NCI-H524 treated with DMSO at 0.1 percent for 48 hours (cell line): ENCODE data around the gene KSR2.
"Not testable (repeated sequence)": the region's sequence is repeated elsewhere in the genome, so short reads cannot be mapped to it uniquely, and the experiment has no call there.

ENCODE experiments used
- DNase-seq: peaks from one replicate; lab custom pipeline; 2025; lab: John Stamatoyannopoulos, UW

The KSR2 gene

GRCh38 chr12:117749431-117749830 is 219.4 kb downstream of the KSR2 start:
- DNase-seq, result no peak

DNA sequence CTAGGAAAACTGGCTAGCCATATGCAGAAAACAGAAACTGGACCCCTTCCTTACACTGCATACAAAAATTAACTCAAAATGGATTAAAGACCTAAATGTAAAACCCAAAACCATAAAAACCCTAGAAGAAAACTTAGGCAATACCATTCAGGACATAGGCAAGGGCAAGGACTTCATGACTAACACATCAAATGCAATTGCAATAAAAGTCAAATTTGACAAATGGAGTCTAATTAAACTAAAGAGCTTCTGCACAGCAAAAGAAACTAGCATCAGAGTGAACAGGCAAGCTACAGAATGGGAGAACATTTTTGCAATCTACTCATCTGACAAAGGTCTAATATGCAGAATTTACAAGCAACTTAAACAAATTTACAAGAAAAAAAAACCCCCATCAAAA is 222.4 kb downstream of the KSR2 start:
- not testable (repeated sequence) for DNase-seq

DNA sequence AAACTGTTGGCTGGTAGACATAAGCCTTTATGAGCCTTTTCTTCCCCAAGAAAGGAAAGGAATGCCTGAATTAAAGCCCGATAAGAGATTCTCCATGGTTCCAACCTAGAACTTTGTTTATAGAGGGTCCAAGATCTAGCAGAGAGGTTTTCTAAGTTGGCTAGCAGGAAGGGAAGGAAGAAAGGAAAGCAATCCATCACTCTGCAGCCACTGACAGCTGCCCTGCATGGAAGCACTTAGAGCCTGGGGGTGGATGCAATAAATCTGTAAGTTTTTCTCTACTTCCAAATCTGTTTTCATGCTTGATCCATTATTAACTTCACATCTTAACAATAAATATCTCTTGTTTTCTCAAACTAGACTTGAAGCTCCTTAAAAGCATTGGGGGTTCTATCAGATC is 224.4 kb downstream of the KSR2 start:
- DNase-seq, result no peak

- no peak for DNase-seq
Observed at GRCh38 chr12:117743761-117744160, 225.0 kb downstream of the KSR2 start.

DNA sequence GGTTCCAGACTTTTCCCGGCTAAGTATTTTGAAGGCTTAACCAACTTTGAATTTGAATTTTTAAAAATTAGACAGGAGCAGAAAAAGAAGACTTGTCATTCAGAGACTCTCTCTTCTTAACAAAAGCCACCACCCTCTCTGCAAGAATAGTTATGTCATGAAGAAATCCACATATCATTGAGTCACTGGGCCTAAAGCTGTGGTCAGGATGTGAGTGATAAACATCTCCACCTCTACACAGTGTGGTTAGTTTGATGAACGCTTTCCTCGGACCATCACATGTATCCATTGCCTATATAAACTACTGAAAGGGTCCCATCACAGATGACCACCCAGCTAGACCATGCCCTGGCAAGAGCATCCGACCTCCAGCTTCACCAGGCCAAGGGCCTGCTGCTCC is 226.1 kb downstream of the KSR2 start:
- no peak for DNase-seq

DNA sequence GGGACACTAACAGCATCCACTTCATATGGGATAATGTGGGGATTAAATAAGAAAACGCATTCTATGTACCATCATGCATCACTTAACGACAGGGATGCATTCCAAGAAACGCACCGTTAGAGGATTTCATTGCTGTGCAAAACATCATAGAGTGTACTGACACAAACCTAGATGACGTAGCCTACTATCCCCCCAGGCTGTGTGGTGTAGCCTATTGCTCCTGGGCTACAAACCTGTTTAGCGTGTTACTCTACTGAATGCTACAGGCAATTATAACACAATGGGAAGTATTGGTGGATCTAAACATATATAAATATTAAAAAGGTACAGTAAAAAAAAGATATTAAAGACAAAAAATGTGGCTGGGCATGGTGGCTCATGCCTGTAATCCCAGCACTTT is 230.6 kb downstream of the KSR2 start:
- DNase-seq, result no peak

- peak; percentile 46 for DNase-seq
Observed at GRCh38 chr12:117733549-117733805, 235.3 kb downstream of the KSR2 start.

DNA sequence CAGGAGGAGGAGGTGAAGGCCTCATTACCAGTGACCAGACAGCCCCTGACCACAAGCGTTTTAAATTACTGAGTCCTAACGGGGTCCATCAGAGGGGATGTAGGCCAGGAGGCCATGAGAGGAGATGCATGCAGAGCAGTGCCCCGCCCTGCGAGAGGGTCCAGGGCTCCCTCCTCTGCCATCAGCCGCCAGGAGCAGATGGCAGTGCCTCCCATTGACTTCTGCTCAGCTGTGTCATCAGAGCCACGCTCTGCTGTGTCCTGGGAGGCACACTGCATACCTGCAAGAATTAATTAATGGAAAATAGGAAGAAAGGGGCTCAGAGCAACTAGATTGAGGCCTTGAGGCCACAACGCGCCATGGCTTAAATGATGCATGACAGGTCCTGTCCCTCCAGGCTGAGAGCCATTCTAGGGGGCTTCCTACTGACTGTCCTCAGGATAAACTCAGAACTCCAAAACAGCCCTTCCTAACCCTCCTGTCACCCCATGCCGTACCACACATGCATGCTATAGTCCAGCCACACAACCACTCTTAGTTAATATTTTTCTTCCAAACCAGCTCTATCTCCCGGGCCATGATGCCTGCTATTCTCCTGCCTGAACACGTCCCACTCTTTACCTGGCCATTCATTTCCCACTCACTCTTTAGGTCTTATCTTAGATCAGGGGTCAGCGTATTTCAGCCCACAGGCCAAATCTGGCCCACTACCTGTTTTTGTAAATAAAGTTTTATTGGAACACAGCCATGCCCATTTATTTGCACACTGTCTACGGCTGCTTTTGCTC is 235.8 kb downstream of the KSR2 start:
- peak; percentile 65 for DNase-seq

GRCh38 chr12:117731131-117731530 is 237.7 kb downstream of the KSR2 start:
- DNase-seq, result not testable (repeated sequence)

GRCh38 chr12:117727301-117727700 is 241.5 kb downstream of the KSR2 start:
- DNase-seq, result no peak

- no peak for DNase-seq
Observed at GRCh38 chr12:117724543-117724942, 244.2 kb downstream of the KSR2 start.

- no peak for DNase-seq
Observed at GRCh38 chr12:117718559-117718958, 250.2 kb downstream of the KSR2 start.

GRCh38 chr12:117718141-117718540 is 250.6 kb downstream of the KSR2 start:
- no peak for DNase-seq

DNA sequence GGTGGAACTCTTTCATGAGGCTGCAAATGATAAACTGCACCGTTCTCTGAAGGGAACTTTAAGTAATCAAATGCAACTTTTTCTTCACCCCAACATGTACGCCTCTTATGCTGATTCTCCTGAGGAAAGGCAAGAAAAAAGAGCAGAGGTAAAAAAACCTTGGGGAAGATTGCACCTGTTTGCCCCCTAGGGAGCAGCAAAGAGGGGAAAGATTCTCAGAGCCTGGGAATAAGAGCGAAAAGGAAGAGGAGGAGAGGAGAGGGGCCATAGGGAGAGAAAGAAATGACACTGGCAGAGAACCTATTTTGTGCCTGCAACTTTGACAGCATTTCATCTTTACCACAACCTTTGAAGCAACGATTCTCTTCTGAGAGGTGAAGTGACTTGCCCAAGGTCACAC is 254.6 kb downstream of the KSR2 start:
- no peak for DNase-seq

GRCh38 chr12:117710121-117710520 is 258.7 kb downstream of the KSR2 start:
- no peak for DNase-seq

DNA sequence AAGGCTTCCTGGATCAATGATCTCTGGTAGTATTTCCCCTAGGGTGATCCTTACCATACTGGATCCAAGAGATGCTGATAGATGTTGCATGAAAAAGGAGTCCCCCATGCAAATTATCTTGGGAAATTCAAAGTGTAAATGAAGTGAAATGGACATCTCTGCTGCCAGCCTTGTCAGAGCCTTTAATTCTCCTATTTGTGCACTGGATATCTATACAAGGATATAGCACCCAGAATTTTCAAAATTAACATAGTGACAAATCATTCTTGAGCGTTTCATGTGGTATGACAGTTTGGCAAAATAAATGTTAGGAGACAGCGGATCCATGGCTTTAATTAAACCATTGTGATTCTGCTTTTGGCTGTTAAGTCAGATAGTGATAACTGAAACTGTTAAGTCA is 260.9 kb downstream of the KSR2 start:
- no peak for DNase-seq

GRCh38 chr12:117703584-117703983 is 265.2 kb downstream of the KSR2 start:
- DNase-seq, result no peak

DNA sequence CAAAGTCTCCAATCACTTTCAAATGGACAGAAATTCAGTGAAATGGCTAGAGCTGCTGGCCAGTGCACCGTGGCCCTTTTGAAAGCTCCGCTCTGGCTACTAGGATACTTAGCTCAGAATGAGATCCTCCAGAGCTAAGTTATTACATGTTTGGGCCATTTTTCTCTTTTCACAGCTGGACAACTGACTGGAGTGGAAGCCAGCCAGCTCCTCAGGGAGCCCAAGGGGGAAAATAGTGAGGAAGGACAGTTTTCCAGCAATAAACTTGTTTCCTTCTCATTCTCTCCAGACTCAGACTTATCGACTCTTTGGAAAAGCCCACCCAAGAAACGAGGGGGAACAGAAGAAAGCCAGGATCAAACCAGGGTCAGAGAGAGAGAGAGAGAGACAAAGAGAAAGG is 266.0 kb downstream of the KSR2 start:
- DNase-seq, result no peak

- DNase-seq, result no peak
Observed at GRCh38 chr12:117699575-117699974, 269.2 kb downstream of the KSR2 start.

GRCh38 chr12:117699118-117699517 is 269.7 kb downstream of the KSR2 start:
- no peak for DNase-seq

- no peak for DNase-seq
Observed at GRCh38 chr12:117695956-117696355, 272.8 kb downstream of the KSR2 start.

- no peak for DNase-seq
Observed at GRCh38 chr12:117692512-117692911, 276.3 kb downstream of the KSR2 start.

GRCh38 chr12:117689857-117690256 is 278.9 kb downstream of the KSR2 start:
- no peak for DNase-seq

- DNase-seq, result no peak
Observed at GRCh38 chr12:117688446-117688845, 280.3 kb downstream of the KSR2 start.
